Liver (tissue), 9 donors: ENCODE data around the gene TFDP2. TPM values are rescaled to one million over a fixed set of nuclear protein-coding genes. Genes with fewer than 3 reads are reported as not detected.

Experiments used
- DNase-seq: peaks from one replicate; pipeline ENCODE4 v3.0.0-alpha.2; 2017; ENCODE audit warnings: low spot score
- H3K27ac ChIP-seq, 2 donors: one replicate each; pipeline ENCODE4 v1.7.0; 2013; ENCODE audit warnings: inconsistent platforms in 2 of 2, low read length in 2 of 2, control low read depth in 1 of 2, low read depth in 1 of 2, mild to moderate bottlenecking in 1 of 2
- H3K27me3 ChIP-seq, 4 donors: one replicate each; pipeline versions ENCODE4 v1.6.1 to v1.7.0; 2013; ENCODE audit warnings: low read length in 3 of 4, inconsistent platforms in 1 of 4, mild to moderate bottlenecking in 1 of 4, moderate library complexity in 1 of 4; ENCODE audit not compliant: control insufficient read depth in 4 of 4, insufficient read depth in 4 of 4
- H3K36me3 ChIP-seq, 4 donors: one replicate each; pipeline versions ENCODE4 v1.6.1 to v1.7.0; 2013; ENCODE audit warnings: low read length in 3 of 4, mild to moderate bottlenecking in 3 of 4, low read depth in 1 of 4, moderate library complexity in 1 of 4; ENCODE audit not compliant: control insufficient read depth in 4 of 4, insufficient read depth in 3 of 4
- H3K4me1 ChIP-seq, 4 donors: one replicate each; pipeline versions ENCODE4 v1.6.1 to v1.7.0; 2013; ENCODE audit warnings: low read length in 3 of 4, mild to moderate bottlenecking in 3 of 4, moderate library complexity in 1 of 4; ENCODE audit not compliant: control insufficient read depth in 4 of 4, insufficient read depth in 4 of 4
- H3K4me3 ChIP-seq, 3 donors: one replicate each; pipeline versions ENCODE4 v1.6.1 to v1.7.0; 2013; ENCODE audit warnings: low read length in 3 of 3, control low read depth in 1 of 3, low read depth in 1 of 3, mild to moderate bottlenecking in 1 of 3
- H3K9ac ChIP-seq, 2 donors: one replicate each; pipeline ENCODE4 v1.7.0; 2013; ENCODE audit warnings: low read length in 2 of 2, mild to moderate bottlenecking in 2 of 2, moderate library complexity in 2 of 2, control low read depth in 1 of 2, low read depth in 1 of 2
- H3K9me3 ChIP-seq, 4 donors: one replicate each; pipeline versions ENCODE4 v1.6.1 to v1.7.0; 2013; ENCODE audit warnings: low read length in 3 of 4; ENCODE audit not compliant: control insufficient read depth in 4 of 4
- ATF3 ChIP-seq: IDR thresholded peaks from 2 replicates; pipeline ENCODE4 v1.6.1; 2016; ENCODE audit warnings: antibody characterized with exemption
- CTCF ChIP-seq: fragments of 150-350 bp; IDR thresholded peaks from 2 replicates; pipeline ENCODE4 v1.5.1; 2017; ENCODE audit warnings: improper control_type of control experiment, low read depth, low read length; ENCODE audit not compliant: missing input control
- EGR1 ChIP-seq, 2 donors: IDR thresholded peaks; 2 replicates each; pipeline ENCODE4 v1.6.1; 2016 to 2018; ENCODE audit warnings: antibody characterized with exemption in 2 of 2, low read depth in 2 of 2
- FOXA1 ChIP-seq: IDR thresholded peaks from 2 replicates; pipeline ENCODE4 v1.6.1; 2016; ENCODE audit warnings: antibody characterized with exemption
- FOXA2 ChIP-seq: IDR thresholded peaks from 2 replicates; pipeline ENCODE4 v1.6.1; 2016; ENCODE audit warnings: antibody characterized with exemption
- GABPA ChIP-seq, 2 donors: IDR thresholded peaks in 1 of 2; conservative IDR thresholded peaks in 1 of 2; 2 replicates each; pipeline ENCODE4 v1.6.1; 2016; ENCODE audit warnings: antibody characterized with exemption in 2 of 2, mild to moderate bottlenecking in 1 of 2, moderate library complexity in 1 of 2
- HNF4G ChIP-seq: IDR thresholded peaks from 2 replicates; pipeline ENCODE4 v1.6.1; 2016; ENCODE audit warnings: antibody characterized with exemption
- JUND ChIP-seq, 2 donors: IDR thresholded peaks; 2 replicates each; pipeline ENCODE4 v1.6.1; 2016; ENCODE audit warnings: antibody characterized with exemption in 2 of 2
- RAD21 ChIP-seq, 2 donors: IDR thresholded peaks; 2 replicates each; pipeline ENCODE4 v1.6.1; 2016; ENCODE audit warnings: antibody characterized with exemption in 2 of 2, mild to moderate bottlenecking in 2 of 2
- RXRA ChIP-seq, 2 donors: IDR thresholded peaks; 2 replicates each; pipeline ENCODE4 v1.6.1; 2017 to 2018; ENCODE audit warnings: antibody characterized with exemption in 2 of 2, mild to moderate bottlenecking in 1 of 2
- SP1 ChIP-seq: IDR thresholded peaks from 2 replicates; pipeline ENCODE4 v1.6.1; 2018; ENCODE audit warnings: antibody characterized with exemption, mild to moderate bottlenecking
- TAF1 ChIP-seq: conservative IDR thresholded peaks from 2 replicates; pipeline ENCODE4 v1.6.1; 2016; ENCODE audit warnings: antibody characterized with exemption, mild to moderate bottlenecking
- YY1 ChIP-seq: IDR thresholded peaks from 2 replicates; pipeline ENCODE4 v1.6.1; 2016; ENCODE audit warnings: antibody characterized with exemption, mild to moderate bottlenecking
- ZBTB33 ChIP-seq: IDR thresholded peaks from 2 replicates; pipeline ENCODE4 v1.6.1; 2016; ENCODE audit warnings: antibody characterized with exemption
- WGBS: extraction: QIAGEN DNeasy Blood & Tissue Kit; methylation state at CpG from one replicate; pipeline ENCODE4 v1.1.7; 2013; 5-methylcytosine and 5-hydroxymethylcytosine counted together
- polyA plus RNA-seq, 2 donors: library from polyadenylated mRNA; stranded (reverse) in 1 of 2; unstranded in 1 of 2; fragments of 200-250 nt in 1 of 2; fragments of >200 nt in 1 of 2; fragmentation: Nextera tagmentation in 1 of 2; extraction: Ambion mirVana in 1 of 2; gene quantifications; one replicate each; pipeline versions ENCODE4 v1.2.1 to v1.2.3, GENCODE V29; 2013 to 2015
- total RNA-seq, 2 donors: library from RNA; depleted of rRNA; stranded (reverse); fragments of >200 nt; gene quantifications; one replicate each; pipeline ENCODE4 v1.2.3, GENCODE V29; 2014
- donor health status: healthy.
- donor health status: healthy.
- donor health status: healthy.
- donor health status: healthy.
- donor health status: healthy.

Gene TFDP2
- total and polyA plus RNA-seq, 4 donors, result 8.0 to 52.0 (median 29.7) TPM

GRCh38 chr3:142151828-142152227, 2.5 kb upstream of the TFDP2 start:
- H3K4me3 ChIP-seq, result no peak overlapping the region
- no peaks in the 10 kb centered on the region for H3K9me3 ChIP-seq
- H3K9ac ChIP-seq, result no peak overlapping the region
- no peak for DNase-seq
- peaks cover 0 to 15% (median 11%) of the 10 kb centered on the region in 4 donors for H3K4me1 ChIP-seq
- H3K27ac ChIP-seq, result no peak overlapping the region
- no peak for TF ChIP-seq ATF3
- TF ChIP-seq TAF1, result no peak
- TF ChIP-seq RAD21 (IDR thresholded peaks at IDR 0.05), result no peak
- TF ChIP-seq YY1, result no peak
- no peak for TF ChIP-seq ZBTB33
- no peak for TF ChIP-seq HNF4G
- no peak for TF ChIP-seq RXRA (IDR thresholded peaks at IDR 0.05)
- TF ChIP-seq JUND (IDR thresholded peaks at IDR 0.05), result no peak
- TF ChIP-seq GABPA (IDR thresholded peaks at IDR 0.05 in 1 of 2, conservative IDR thresholded peaks at IDR 0.05 in 1 of 2), result no peak
- TF ChIP-seq FOXA2, result no peak
- H3K36me3 ChIP-seq, result no peaks in the 10 kb centered on the region
- H3K27me3 ChIP-seq, result no peaks in the 10 kb centered on the region
- 89% methylated on average over 1 of the region's 1 CpG for WGBS

GRCh38 chr3:142151240-142151639, 1.9 kb upstream of the TFDP2 start:
- WGBS, result 85% methylated on average over 3 of the region's 3 CpGs
- no peak for DNase-seq
- peaks cover 0 to 15% (median 11%) of the 10 kb centered on the region in 4 donors for H3K4me1 ChIP-seq
- H3K9ac ChIP-seq, result no peak overlapping the region
- no peaks in the 10 kb centered on the region for H3K36me3 ChIP-seq
- no peak overlapping the region for H3K27ac ChIP-seq
- H3K9me3 ChIP-seq, result no peaks in the 10 kb centered on the region
- TF ChIP-seq JUND (IDR thresholded peaks at IDR 0.05), result no peak
- no peak for TF ChIP-seq FOXA2
- TF ChIP-seq RAD21 (IDR thresholded peaks at IDR 0.05), result no peak
- no peak for TF ChIP-seq RXRA (IDR thresholded peaks at IDR 0.05)
- TF ChIP-seq FOXA1, result no peak
- TF ChIP-seq SP1, result no peak
- TF ChIP-seq CTCF, result no peak
- no peak for TF ChIP-seq EGR1 (IDR thresholded peaks at IDR 0.05; ENCODE audit: low read depth in 2 of 2)
- TF ChIP-seq YY1, result no peak
- no peak for TF ChIP-seq TAF1
- H3K27me3 ChIP-seq, result no peaks in the 10 kb centered on the region
- H3K4me3 ChIP-seq, result no peak overlapping the region

GRCh38 chr3:142150271-142150670, 927 bp upstream of the TFDP2 start:
- no peak for DNase-seq
- WGBS, result 98% methylated on average over 13 of the region's 13 CpGs
- Histone ChIP-seq H3K9me3 (no peaks in the 10 kb centered on the region), H3K27me3 (no peaks in the 10 kb centered on the region), H3K27ac (no peak overlapping the region), H3K36me3 (no peaks in the 10 kb centered on the region), H3K4me1 (peaks cover 0 to 15% (median 11%) of the 10 kb centered on the region in 4 donors), H3K4me3 (no peak overlapping the region), H3K9ac (no peak overlapping the region)
- no peak for TF ChIP-seq SP1
